SU-DHL-6 (cell line): ENCODE results near the gene CLVS2.

Source experiments
- H2AFZ ChIP-seq: fragments of 200-600 bp; sonication (generic); 2 replicates; pipeline ENCODE4 v1.6.1; 2014; ENCODE audit warnings: low read depth, mild to moderate bottlenecking, moderate library complexity, mixed read lengths, antibody characterized with exemption, low read length; ENCODE audit not compliant: severe bottlenecking
- H3F3A ChIP-seq: fragments of 200-600 bp; shearing (Covaris generic); 2 replicates; pipeline ENCODE4 v1.6.0; 2016; ENCODE audit warnings: antibody characterized with exemption, mild to moderate bottlenecking; ENCODE audit not compliant: insufficient read depth
- H3K27ac ChIP-seq: fragments of 200-600 bp; sonication (generic); 2 replicates; pipeline ENCODE4 v1.5.1; 2016; ENCODE audit warnings: low read depth, mild to moderate bottlenecking, low read length, moderate library complexity, mixed read lengths
- H3K27me3 ChIP-seq: fragments of 200-600 bp; sonication (generic), shearing (Covaris generic); 2 replicates; pipeline ENCODE4 v1.6.0; 2014; ENCODE audit warnings: mild to moderate bottlenecking, low read length
- H3K36me3 ChIP-seq: fragments of 200-600 bp; sonication (generic); 2 replicates; pipeline ENCODE4 v1.6.1; 2014; ENCODE audit warnings: mild to moderate bottlenecking, low read length, mixed read lengths
- H3K4me2 ChIP-seq: fragments of 300-600, 200-600 bp; shearing (Covaris generic), sonication (generic); 2 replicates; pipeline ENCODE4 v1.6.0; 2014; ENCODE audit warnings: low read length, low read depth, mild to moderate bottlenecking; ENCODE audit not compliant: poor library complexity, severe bottlenecking
- H3K4me3 ChIP-seq: fragments of 200-600 bp; sonication (generic); 2 replicates; pipeline ENCODE4 v1.5.1; 2014; ENCODE audit warnings: antibody characterized with exemption, low read length, mild to moderate bottlenecking, mixed read lengths; ENCODE audit not compliant: insufficient read depth, poor library complexity, severe bottlenecking
- H3K79me2 ChIP-seq: fragments of 200-600 bp; sonication (generic); 2 replicates; pipeline ENCODE4 v1.6.1; 2014; ENCODE audit warnings: mild to moderate bottlenecking, low read length, moderate library complexity; ENCODE audit not compliant: insufficient read depth
- H3K9ac ChIP-seq: fragments of 200-600 bp; sonication (generic); 2 replicates; pipeline ENCODE4 v1.7.0; 2014; ENCODE audit warnings: mild to moderate bottlenecking, low read length
- H3K9me2 ChIP-seq: fragments of 200-600 bp; sonication (generic); replicated peaks from 2 replicates; pipeline ENCODE4 v1.6.1; 2014; ENCODE audit warnings: low read length; ENCODE audit not compliant: insufficient read depth
- H3K9me3 ChIP-seq: fragments of 200-600 bp; sonication (generic); 2 replicates; pipeline ENCODE4 v1.6.1; 2014; ENCODE audit warnings: low read length, mixed read lengths; ENCODE audit not compliant: insufficient read depth
- H4K20me1 ChIP-seq: fragments of 200-600 bp; sonication (generic); 2 replicates; pipeline ENCODE4 v1.6.1; 2014; ENCODE audit warnings: low read depth, mild to moderate bottlenecking, antibody characterized with exemption, low read length, moderate library complexity, mixed read lengths
- CTCF ChIP-seq: fragments of 200-600 bp; sonication (generic); IDR thresholded peaks from one replicate; pipeline ENCODE4 v1.5.1; 2017; ENCODE audit warnings: antibody characterized with exemption, mild to moderate bottlenecking, low read length, moderate library complexity; ENCODE audit not compliant: insufficient read depth, poor library complexity, severe bottlenecking
- EZH2phosphoT487 ChIP-seq: fragments of 200-600 bp; sonication (generic), shearing (Covaris generic); conservative IDR thresholded peaks from 2 replicates; pipeline ENCODE4 v1.6.1; 2018; ENCODE audit warnings: mild to moderate bottlenecking, antibody characterized with exemption, low read length, moderate library complexity, mixed read lengths

CLVS2 gene

GRCh38 chr6:123085403-123085802 lies 89.4 kb downstream of the CLVS2 start:
- Histone ChIP-seq H3K79me2 (no peaks in the 10 kb centered on the region), H3K36me3 (no peaks in the 10 kb centered on the region), H3K4me2 (no peak overlapping the region), H3K9me3 (no peaks in the 10 kb centered on the region), H4K20me1 (no peaks in the 10 kb centered on the region), H3F3A (no peaks in the 10 kb centered on the region), H2AFZ (no peak overlapping the region), H3K9me2 (no peaks in the 10 kb centered on the region), H3K27ac (no peak overlapping the region), H3K9ac (no peak overlapping the region), H3K27me3 (no peaks in the 10 kb centered on the region), H3K4me3 (no peak overlapping the region)
- no peak for TF ChIP-seq EZH2phosphoT487
- TF ChIP-seq CTCF, result no peak

- no peak overlapping the region for H3K4me3 ChIP-seq
- H2AFZ ChIP-seq, result no peak overlapping the region
- H4K20me1 ChIP-seq, result no peaks in the 10 kb centered on the region
- H3K27ac ChIP-seq, result no peak overlapping the region
- no peaks in the 10 kb centered on the region for H3K79me2 ChIP-seq
- H3K9me3 ChIP-seq, result no peaks in the 10 kb centered on the region
- H3K27me3 ChIP-seq, result no peaks in the 10 kb centered on the region
- no peaks in the 10 kb centered on the region for H3K9me2 ChIP-seq
- TF ChIP-seq CTCF (no peak), EZH2phosphoT487 (no peak)
- no peak overlapping the region for H3K9ac ChIP-seq
- H3K36me3 ChIP-seq, result no peaks in the 10 kb centered on the region
- H3K4me2 ChIP-seq, result no peak overlapping the region
- no peaks in the 10 kb centered on the region for H3F3A ChIP-seq
These were observed 93.2 kb downstream of the CLVS2 start for GRCh38 chr6:123089226-123089625.

GRCh38 chr6:123091091-123091895 lies 95.3 kb downstream of the CLVS2 start:
- H3K9ac ChIP-seq, result no peak overlapping the region

More at GRCh38 chr6:123091091-123091895, 95.3 kb downstream of the CLVS2 start:
- H3K36me3 ChIP-seq, result no peaks in the 10 kb centered on the region
- no peaks in the 10 kb centered on the region for H3K9me3 ChIP-seq
- H3F3A ChIP-seq, result no peaks in the 10 kb centered on the region
- TF ChIP-seq EZH2phosphoT487 (no peak), CTCF (no peak)
- no peak overlapping the region for H3K4me2 ChIP-seq
- H3K9me2 ChIP-seq, result no peaks in the 10 kb centered on the region
- no peak overlapping the region for H3K27ac ChIP-seq
- H3K79me2 ChIP-seq, result no peaks in the 10 kb centered on the region
- no peaks in the 10 kb centered on the region for H3K27me3 ChIP-seq
- H4K20me1 ChIP-seq, result no peaks in the 10 kb centered on the region
- H3K4me3 ChIP-seq, result no peak overlapping the region
- no peak overlapping the region for H2AFZ ChIP-seq
